ENCODE results near the gene ZBBX. TPM values are rescaled to one million over a fixed set of nuclear protein-coding genes. Genes with fewer than 3 reads are reported as not detected.
"Not testable (repeated sequence)": the region's sequence is repeated elsewhere in the genome, so short reads cannot be mapped to it uniquely, and the experiment has no call there.

ZBBX gene, protein sequence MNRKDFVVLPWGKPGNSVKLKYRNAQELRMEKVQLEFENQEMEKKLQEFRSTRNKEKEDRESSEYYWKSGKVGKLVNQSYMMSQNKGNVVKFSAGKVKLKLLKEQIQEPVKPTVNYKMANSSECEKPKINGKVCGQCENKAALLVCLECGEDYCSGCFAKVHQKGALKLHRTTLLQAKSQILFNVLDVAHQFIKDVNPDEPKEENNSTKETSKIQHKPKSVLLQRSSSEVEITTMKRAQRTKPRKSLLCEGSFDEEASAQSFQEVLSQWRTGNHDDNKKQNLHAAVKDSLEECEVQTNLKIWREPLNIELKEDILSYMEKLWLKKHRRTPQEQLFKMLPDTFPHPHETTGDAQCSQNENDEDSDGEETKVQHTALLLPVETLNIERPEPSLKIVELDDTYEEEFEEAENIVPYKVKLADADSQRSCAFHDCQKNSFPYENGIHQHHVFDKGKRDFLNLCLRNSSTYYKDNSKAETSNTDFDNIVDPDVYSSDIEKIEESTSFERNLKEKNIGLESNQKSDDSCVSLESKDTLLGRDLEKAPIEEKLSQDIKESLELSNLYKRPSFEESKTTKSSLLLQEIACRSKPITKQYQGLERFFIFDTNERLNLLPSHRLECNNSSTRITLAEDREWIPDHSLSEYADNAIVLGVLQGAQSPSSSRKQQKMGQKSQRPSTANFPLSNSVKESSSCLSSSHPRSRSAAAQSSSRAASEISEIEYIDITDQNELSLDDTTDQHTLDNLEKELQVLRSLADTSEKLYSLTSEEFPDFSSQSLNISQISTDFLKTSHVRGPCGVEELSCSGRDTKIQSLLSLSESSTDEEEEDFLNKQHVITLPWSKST
- 0.18 and 0.50 TPM in 2 replicates for polyA plus RNA-seq (2012; rRNA removed)
- 0.24 and 0.29 TPM in 2 replicates for polyA plus RNA-seq (2012; cell fraction: cytosol; rRNA removed)
- polyA plus RNA-seq (2012; cell fraction: nucleus; rRNA removed): 0.31 and 0.95 TPM in 2 replicates

DNA sequence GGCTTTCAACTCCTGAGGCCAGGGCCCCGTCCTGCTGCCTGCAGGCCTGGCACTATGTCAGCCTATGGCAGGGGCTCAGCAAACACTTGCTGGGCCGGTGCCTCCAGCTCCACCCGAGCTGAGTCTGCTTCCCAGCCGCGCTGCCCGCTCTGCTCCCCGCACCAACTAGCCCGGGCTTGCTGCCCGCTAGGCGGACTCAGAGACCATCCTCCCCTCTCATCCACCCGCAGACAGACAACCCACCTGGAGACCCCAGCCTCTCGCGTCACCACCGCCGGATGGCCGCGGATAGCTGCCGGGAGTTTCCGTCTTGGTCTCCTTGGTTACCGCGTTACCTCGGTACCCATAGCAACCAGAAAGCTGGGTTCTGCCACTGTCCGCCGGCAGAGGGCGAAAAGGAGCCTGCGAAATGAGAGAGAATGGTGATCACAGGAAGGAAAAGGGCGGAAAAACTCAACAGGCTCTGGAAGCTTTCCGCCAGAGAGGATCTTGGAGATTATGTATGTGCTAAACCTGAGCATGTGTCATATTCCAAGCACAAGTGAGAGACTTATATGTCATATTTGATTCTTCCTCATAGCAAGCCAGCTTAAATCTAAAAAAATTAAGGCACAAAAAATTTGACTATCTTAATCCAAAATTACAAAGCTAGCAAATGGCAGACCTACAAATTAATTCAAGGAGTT, at the start of gene ZBBX:
ZBBX (minus strand) TSS at position 294 of the 686 bp plus-strand sequence. CDS start 7,396 bp downstream, outside the sequence.
- peak; percentile 71 for TF ChIP-seq RAD21 (IDR thresholded peaks at IDR 0.05; ENCODE audit: low read length)
- TF ChIP-seq, protein P1, sequence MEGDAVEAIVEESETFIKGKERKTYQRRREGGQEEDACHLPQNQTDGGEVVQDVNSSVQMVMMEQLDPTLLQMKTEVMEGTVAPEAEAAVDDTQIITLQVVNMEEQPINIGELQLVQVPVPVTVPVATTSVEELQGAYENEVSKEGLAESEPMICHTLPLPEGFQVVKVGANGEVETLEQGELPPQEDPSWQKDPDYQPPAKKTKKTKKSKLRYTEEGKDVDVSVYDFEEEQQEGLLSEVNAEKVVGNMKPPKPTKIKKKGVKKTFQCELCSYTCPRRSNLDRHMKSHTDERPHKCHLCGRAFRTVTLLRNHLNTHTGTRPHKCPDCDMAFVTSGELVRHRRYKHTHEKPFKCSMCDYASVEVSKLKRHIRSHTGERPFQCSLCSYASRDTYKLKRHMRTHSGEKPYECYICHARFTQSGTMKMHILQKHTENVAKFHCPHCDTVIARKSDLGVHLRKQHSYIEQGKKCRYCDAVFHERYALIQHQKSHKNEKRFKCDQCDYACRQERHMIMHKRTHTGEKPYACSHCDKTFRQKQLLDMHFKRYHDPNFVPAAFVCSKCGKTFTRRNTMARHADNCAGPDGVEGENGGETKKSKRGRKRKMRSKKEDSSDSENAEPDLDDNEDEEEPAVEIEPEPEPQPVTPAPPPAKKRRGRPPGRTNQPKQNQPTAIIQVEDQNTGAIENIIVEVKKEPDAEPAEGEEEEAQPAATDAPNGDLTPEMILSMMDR (IDR thresholded peaks at IDR 0.05): peak; percentile 93
- peak; percentile 49 for TF ChIP-seq RFX5 (IDR thresholded peaks at IDR 0.05; ENCODE audit: low read length)
- TF ChIP-seq SIN3A (IDR thresholded peaks at IDR 0.05; ENCODE audit: borderline replicate concordance, low read depth, low read length): peak; percentile 54; the same call in 1 of the 2 replicates
- TF ChIP-seq CHD2 (IDR thresholded peaks at IDR 0.05; ENCODE audit: low read length, partially characterized antibody): peak; percentile 52
- peak; percentile 55 for TF ChIP-seq GABPA (IDR thresholded peaks at IDR 0.05; ENCODE audit: low read depth)
- TF ChIP-seq TAF1 (IDR thresholded peaks at IDR 0.05; ENCODE audit: borderline replicate concordance, low read depth, low read length): no peak
- TF ChIP-seq, protein P2, sequence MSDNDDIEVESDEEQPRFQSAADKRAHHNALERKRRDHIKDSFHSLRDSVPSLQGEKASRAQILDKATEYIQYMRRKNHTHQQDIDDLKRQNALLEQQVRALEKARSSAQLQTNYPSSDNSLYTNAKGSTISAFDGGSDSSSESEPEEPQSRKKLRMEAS (IDR thresholded peaks at IDR 0.05; ENCODE audit: low read depth): no peak
- TF ChIP-seq EP300 (IDR thresholded peaks at IDR 0.05; ENCODE audit: borderline replicate concordance in 1 of 2, low read depth in 1 of 2, low read length in 1 of 2): no peak
- TF ChIP-seq RCOR1 (IDR thresholded peaks at IDR 0.05; ENCODE audit: low read length): no peak
- TF ChIP-seq NRF1 (IDR thresholded peaks at IDR 0.05; ENCODE audit: low read depth, low read length): no peak
- no peak for TF ChIP-seq NFIC (IDR thresholded peaks at IDR 0.05; ENCODE audit: borderline replicate concordance)
- TF ChIP-seq MXI1 (IDR thresholded peaks at IDR 0.05; ENCODE audit: low read depth, low read length): peak; percentile 96
- peak; percentile 75 for TF ChIP-seq SMC3 (IDR thresholded peaks at IDR 0.05; ENCODE audit: low read depth, low read length)
- TF ChIP-seq POLR2AphosphoS5 (IDR thresholded peaks at IDR 0.05; ENCODE audit: low read depth, low read length): no peak
- peak within 1 kb of the TSS; percentile 66 for H2AFZ ChIP-seq (ENCODE audit: low read depth)

DNA sequence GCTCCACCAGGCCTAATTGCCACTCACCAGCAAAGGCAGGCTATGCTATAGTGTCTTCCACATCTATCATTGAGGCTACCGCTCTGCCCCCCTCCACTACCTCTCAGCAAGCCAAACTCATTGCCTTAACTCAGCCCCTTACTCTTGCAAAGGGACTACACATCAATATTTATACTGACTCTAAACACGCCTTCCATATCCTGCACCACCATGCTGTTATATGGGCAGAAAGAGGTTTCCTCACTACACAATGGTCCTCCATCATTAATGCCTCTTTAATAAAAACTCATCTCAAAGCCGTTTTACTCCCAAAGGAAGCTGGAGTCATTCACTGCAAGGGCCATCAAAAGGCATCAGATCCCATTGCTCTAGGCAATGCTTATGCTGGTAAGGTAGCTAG, 46.9 kb upstream of the ZBBX start:
- H3K36me3 ChIP-seq (replicated peaks in 1 of 2; ENCODE audit: control insufficient read depth in 1 of 2, insufficient read depth in 2 of 2, low read length in 1 of 2); DNase-seq; CTCF ChIA-PET; H2AFZ ChIP-seq (ENCODE audit: low read depth); H3K27ac ChIP-seq (ENCODE audit: low read depth in 2 of 2, low read length in 1 of 2); H3K9me3 ChIP-seq; H3K27me3 ChIP-seq (ENCODE audit: insufficient read depth); H3K4me2 ChIP-seq; H3K79me2 ChIP-seq (ENCODE audit: insufficient read depth); H3K9ac ChIP-seq; H3K4me3 ChIP-seq (ENCODE audit: low read depth in 2 of 2, low read length in 1 of 2); H3F3A ChIP-seq (replicated peaks; ENCODE audit: insufficient read depth); H3K9me2 ChIP-seq; H4K20me1 ChIP-seq (ENCODE audit: insufficient read depth); H3K4me1 ChIP-seq (ENCODE audit: control insufficient read depth in 1 of 2, insufficient read depth in 2 of 2, low read depth in 1 of 2, low read length in 1 of 2): not testable (repeated sequence)
- 12% methylated on average over 3 of the region's 3 CpGs for WGBS (ENCODE audit: low lambda C conversion rate)
- POLR2A ChIA-PET: interaction anchor here (0.7 kb wide), 1 partner anchor 1807 kb away, joined by 3 read pairs; no protein-coding TSS in a partner anchor

More for the DNA sequence above, at the start of gene ZBBX:
- H3K79me2 ChIP-seq (ENCODE audit: insufficient read depth): no peaks in the 10 kb centered on the region
- DNase-seq: peak; percentile 71
- no peak within 1 kb of the TSS for H3K27ac ChIP-seq (ENCODE audit: low read depth in 2 of 2, low read length in 1 of 2)
- H3K4me1 ChIP-seq (ENCODE audit: control insufficient read depth in 1 of 2, insufficient read depth in 2 of 2, low read depth in 1 of 2, low read length in 1 of 2): no peaks in the 10 kb centered on the region; a peak in 1 of 4 replicates
- no peaks in the 10 kb centered on the region for H3K9me3 ChIP-seq
- CTCF ChIA-PET: interaction anchor here (0.6 to 2.3 kb wide), 49 partner anchors 8 to 1124 kb away, joined by 3 to 29 read pairs (median 4); partner anchors contain the start of gene SERPINI1
- no peak within 1 kb of the TSS for H3K9ac ChIP-seq
- no peaks in the 10 kb centered on the region for H3F3A ChIP-seq (replicated peaks; ENCODE audit: insufficient read depth)
- under 1% methylated on average over 19 of the region's 28 CpGs for WGBS (ENCODE audit: low lambda C conversion rate)
- H3K27me3 ChIP-seq (ENCODE audit: insufficient read depth): no peaks in the 10 kb centered on the region
- POLR2A ChIA-PET: no interaction called here
- no peaks in the 10 kb centered on the region for H3K36me3 ChIP-seq (replicated peaks in 1 of 2; ENCODE audit: control insufficient read depth in 1 of 2, insufficient read depth in 2 of 2, low read length in 1 of 2)
- no peaks in the 10 kb centered on the region for H4K20me1 ChIP-seq (ENCODE audit: insufficient read depth)
- peak within 1 kb of the TSS; percentile 76 for H3K4me2 ChIP-seq
- peak within 1 kb of the TSS; percentile 68 to 73 for H3K4me3 ChIP-seq (ENCODE audit: low read depth in 2 of 2, low read length in 1 of 2)
- no peaks in the 10 kb centered on the region for H3K9me2 ChIP-seq

DNA sequence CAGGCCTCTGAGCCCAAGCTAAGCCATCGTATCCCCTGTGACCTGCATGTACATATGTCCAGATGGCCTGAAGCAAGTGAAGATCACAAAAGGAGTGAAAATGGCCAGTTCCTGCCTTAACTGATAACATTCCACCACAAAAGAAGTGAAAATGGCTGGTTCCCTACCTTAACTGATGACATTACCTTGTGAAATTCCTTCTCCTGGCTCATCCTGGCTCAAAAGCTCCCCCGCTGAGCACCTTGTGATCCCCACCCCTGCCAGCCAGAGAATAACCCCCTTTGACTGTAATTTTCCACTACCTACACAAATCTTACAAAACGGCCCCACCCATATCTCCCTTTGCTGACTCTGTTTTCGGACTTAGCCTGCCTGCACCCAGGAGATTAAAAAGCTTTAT, 42.3 kb upstream of the ZBBX start:
- POLR2A ChIA-PET; H3K27me3 ChIP-seq (ENCODE audit: insufficient read depth): not testable (repeated sequence)

More for the DNA sequence above, 42.3 kb upstream of the ZBBX start:
- H3K9ac ChIP-seq; H3K4me1 ChIP-seq (ENCODE audit: control insufficient read depth in 1 of 2, insufficient read depth in 2 of 2, low read depth in 1 of 2, low read length in 1 of 2); H4K20me1 ChIP-seq (ENCODE audit: insufficient read depth); H3K4me3 ChIP-seq (ENCODE audit: low read depth in 2 of 2, low read length in 1 of 2); H3K9me3 ChIP-seq; H3K9me2 ChIP-seq; H3F3A ChIP-seq (replicated peaks; ENCODE audit: insufficient read depth); CTCF ChIA-PET; H2AFZ ChIP-seq (ENCODE audit: low read depth); H3K36me3 ChIP-seq (replicated peaks in 1 of 2; ENCODE audit: control insufficient read depth in 1 of 2, insufficient read depth in 2 of 2, low read length in 1 of 2); H3K4me2 ChIP-seq; H3K27ac ChIP-seq (ENCODE audit: low read depth in 2 of 2, low read length in 1 of 2); DNase-seq; H3K79me2 ChIP-seq (ENCODE audit: insufficient read depth): not testable (repeated sequence)
- WGBS (ENCODE audit: low lambda C conversion rate): 20% methylated on average over 4 of the region's 4 CpGs
